CD4-positive, alpha-beta T cell treated with Interleukin-17A for 1 hour (primary cell): ENCODE data around the gene CLDN16.

Experiments used
- DNase-seq: peaks from one replicate; pipeline ENCODE4 v3.0.0-alpha.2; 2020

CLDN16 gene

DNA sequence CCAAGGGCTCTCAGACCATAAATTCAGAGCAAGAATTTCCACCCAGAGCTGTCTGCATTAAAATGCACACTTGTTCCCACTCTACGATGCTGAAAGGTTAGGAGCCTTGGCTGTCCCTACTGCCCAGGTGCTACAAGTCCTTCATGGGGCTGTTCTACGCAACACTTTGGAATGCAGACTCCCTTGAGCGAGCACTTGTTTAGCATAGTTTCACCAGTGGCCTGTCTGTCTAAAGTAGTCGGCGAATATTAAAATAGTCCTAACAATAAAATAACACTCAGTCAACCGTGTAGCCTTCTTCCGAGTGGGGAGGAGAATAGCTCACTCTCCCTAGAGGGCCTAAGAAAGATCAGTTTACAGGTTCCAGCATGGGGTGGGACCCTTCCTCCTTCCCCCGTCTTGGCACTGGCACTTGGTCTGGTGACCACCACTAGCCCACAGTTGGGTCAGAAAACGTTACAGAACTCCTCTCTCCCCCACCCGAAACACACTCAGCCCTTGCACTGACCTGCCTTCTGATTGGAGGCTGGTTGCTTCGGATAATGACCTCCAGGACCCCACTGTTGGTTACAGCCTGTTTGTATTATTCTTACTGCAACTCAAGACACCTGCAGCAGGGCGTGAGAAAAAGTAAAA lies at the start of gene CLDN16:
TSS of gene CLDN16 (plus strand) at position 586 of the 636 bp plus-strand sequence. CDS start 167 bp downstream, outside the sequence.
- DNase-seq, result no peak

- DNase-seq, result no peak
Observed at GRCh38 chr3:190338717-190339116, 49.2 kb upstream of the CLDN16 start.

GRCh38 chr3:190339130-190339529 lies 48.8 kb upstream of the CLDN16 start:
- no peak for DNase-seq

DNA sequence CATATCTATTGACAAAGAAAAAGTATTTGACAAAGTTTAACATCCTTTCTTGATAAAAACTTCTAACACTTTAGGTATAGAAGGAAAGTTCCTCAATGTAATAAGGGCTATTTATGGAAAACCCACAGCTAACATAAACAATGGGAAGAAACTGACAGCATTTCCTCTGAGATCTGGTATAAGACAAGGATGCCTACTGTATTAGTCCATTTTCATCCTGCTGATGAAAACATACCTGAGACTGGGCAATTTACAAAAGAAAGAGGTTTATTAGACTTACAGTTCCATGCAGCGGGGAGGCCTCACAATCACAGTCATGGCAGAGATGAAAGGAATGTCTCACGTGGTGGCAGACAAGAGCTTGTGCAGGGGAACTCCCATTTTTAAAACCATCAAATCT lies 47.9 kb upstream of the CLDN16 start:
- DNase-seq, result no peak

DNA sequence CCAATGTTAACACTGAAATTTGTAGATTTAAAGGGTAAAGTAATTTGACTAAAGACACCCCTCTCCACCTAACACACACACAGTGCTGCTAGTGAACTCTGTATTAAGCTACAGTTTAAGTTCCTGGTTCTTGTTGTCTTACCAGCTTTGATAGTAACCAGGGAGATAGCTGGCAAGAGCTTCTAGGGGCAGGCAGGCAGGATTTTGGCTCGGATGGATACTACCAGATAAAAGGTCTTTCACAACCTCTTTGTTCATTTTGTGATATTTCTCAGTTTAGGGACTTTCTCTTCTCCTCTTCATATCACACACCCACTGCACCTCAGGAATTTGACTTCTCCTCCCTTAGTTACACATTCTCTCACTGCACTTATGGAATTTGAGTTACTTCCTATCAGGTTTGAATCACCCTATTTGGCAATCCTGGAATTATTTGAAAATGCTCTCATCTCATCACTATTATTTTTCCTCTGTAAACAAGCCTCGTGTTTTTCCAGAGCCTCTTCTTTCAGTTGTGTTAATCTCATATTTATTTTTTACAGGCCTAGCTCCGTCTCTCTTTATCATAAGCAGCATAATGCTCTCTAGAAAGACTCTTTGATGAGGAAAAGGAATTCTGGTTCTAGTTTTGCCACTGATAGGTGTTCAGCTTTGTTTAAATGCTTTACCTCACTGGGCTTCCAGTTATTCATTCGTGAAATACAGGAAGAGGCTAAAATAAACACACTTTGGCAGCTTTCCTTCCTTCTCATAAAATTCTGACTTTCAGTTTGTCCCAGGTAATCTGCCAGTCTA lies 42.7 kb upstream of the CLDN16 start:
- no peak for DNase-seq

GRCh38 chr3:190345878-190346277 lies 42.1 kb upstream of the CLDN16 start:
- DNase-seq, result no peak

DNA sequence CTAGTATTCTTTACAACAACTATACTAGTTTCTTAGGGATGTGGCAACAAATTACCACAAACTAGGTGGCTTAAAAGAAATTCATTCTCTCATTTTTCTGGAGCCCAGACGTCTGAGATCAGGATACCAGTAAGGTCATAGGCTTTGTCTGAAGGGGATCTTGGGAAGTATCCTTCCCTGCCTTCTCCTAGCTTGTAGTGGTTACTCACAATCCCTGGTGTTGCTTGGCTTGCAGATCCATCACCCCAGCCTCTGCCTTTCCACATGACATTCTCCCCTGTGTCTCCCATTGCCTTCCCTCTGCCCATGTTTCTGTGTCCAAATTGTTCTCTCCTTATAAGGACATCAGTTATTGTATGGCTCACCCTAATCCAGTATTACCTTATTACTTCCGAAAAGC lies 41.4 kb upstream of the CLDN16 start:
- no peak for DNase-seq

DNA sequence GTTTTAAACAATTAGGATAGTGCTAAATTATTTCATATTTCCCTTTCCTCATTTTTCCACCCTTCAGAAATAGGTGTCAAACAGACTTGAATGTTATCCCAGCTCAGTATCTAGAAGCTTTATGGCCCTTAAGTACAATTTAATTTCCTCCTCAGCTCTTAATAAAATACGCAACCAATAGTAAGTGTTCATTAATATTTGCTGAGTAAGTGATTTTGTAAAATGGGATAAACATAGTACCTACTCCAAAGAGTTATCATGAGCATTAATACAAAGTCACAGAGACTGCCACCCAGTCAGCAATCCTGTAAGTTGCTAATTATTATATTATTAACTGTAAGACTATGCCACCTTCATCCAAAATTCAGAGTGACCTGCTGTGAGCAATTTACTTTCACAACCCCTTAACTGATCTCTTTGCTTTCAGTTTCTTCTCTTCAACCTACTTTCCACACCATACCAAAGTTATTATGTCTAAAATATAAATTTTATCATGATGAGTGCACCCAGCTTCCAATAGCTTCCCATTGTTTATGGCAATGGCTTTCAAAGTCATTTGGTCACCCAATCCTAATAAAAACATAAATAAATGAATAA lies 35.0 kb upstream of the CLDN16 start:
- DNase-seq, result no peak

- DNase-seq, result no peak
Observed at GRCh38 chr3:190356246-190356645, 31.7 kb upstream of the CLDN16 start.

DNA sequence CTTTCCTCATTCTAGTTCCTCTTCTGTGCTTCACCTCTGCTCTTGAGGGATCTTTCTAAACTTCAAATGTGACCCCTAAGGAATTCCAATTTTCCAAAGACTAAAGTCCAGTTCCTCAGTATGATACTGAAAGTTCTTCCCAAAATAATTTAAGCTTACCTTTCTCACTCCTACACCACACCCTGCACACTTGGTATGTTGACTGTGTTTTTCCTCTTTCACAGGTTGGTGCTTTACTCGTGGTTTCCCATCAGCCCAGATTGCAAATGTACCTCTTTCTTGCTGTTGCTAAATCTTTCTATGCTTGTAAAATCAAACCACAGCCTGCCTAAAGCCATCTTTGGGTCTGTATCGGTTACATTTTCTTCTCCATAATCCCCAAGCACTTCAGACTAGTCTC lies 30.5 kb upstream of the CLDN16 start:
- no peak for DNase-seq

DNA sequence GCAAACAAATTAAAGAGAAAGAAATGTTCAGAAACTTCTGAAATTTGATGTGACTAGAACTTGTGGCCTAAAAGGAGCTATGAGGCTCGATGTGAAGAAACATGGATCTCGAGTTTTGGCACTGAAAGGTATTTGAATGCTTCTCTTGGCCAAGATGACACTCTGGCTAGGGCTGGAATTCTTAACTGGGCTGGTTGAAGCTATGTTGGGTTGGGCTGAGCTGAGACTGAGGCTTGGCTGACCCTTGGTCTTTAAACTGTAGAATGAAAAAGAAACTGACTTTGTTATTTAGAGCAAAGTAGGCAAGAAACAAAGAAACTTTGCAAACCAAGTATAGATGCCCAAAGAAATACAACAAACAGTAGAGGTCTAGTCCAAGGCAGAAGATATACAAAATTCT lies 28.1 kb upstream of the CLDN16 start:
- DNase-seq, result no peak

- no peak for DNase-seq
Observed at GRCh38 chr3:190360228-190360627, 27.7 kb upstream of the CLDN16 start.

- DNase-seq, result no peak
Observed at GRCh38 chr3:190361791-190362190, 26.2 kb upstream of the CLDN16 start.

DNA sequence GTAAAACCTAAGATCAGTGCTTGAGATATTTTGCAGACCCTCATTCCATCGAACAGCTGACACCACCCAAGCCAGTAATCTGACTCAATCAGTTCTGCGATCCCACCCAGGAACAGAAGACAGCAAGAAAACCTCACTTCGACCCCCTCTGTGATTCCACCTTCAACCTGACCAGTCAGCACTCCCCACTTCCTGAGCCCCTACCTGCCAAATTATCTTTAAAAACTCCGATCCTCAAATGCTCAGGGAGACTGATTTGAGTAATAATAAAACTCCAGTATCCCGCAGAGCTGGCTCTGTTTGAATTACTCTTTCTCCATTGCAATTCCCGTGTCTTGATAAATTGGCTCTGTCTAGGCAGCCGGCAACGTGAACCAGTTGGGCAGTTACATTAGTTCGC lies 25.7 kb upstream of the CLDN16 start:
- DNase-seq, result no peak

- DNase-seq, result no peak
Observed at GRCh38 chr3:190366133-190366532, 21.8 kb upstream of the CLDN16 start.

- no peak for DNase-seq
Observed at GRCh38 chr3:190368881-190369280, 19.1 kb upstream of the CLDN16 start.

GRCh38 chr3:190369668-190370295 lies 18.2 kb upstream of the CLDN16 start:
- DNase-seq, result no peak

- DNase-seq, result no peak
Observed at GRCh38 chr3:190370369-190370768, 17.6 kb upstream of the CLDN16 start.

DNA sequence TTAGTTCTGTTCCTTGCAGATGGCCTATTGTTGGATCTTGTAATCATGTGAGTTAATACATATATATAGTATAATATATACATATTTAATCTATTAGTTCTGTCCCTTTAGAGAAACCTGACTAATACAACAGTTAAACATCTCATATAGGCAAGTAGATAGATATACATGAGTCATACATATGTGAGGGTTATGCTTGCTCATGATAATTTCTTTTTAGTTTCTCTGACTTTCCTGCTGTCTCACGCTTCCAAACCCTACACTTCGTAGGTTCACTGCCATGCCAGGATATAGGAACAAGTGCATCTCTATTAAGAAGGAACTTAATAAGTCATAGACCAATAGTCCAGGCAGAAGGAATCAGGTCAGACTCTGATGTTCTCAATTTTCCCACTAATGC lies 16.8 kb upstream of the CLDN16 start:
- DNase-seq, result no peak

DNA sequence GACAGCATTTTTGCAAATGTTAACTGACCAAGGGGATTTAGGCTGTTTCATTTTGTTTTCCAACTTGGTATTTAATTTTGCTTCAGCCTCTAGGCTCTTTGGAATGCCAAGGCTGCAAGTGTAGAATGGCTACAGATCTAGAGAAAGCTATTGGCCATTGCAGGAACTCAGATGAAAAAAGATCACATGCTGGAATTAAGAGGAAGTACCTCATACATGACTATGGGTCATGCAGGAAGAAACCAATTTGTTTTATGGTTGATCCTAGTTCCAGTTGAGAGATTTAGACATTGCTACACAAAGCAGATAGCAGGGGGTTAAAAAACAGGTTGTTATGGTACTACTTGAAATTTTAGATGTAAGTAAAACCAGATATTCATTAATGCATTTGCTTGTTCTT lies 12.7 kb upstream of the CLDN16 start:
- no peak for DNase-seq

DNA sequence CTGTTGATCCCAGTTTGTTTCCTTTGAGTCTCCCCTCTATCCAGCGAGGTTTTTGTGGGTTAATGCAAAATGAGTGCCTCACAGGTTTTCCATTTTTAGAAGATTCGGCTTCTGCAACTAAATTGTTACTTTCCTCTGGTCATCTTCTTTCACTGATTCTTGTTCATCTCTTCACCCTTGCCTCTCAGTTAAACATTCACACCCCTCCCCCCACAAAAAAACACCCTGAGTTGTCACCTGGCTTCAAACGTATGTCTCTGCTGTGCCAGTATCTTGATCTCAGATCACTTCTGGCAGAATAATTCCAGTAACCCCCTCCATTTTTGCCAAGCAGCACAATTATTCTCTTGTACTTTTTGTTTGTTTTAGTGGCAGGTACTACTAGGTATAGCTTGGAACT lies 12.3 kb upstream of the CLDN16 start:
- no peak for DNase-seq

GRCh38 chr3:190378240-190378891 lies 9.6 kb upstream of the CLDN16 start:
- DNase-seq, result no peak

- DNase-seq, result no peak
Observed at GRCh38 chr3:190380184-190380583, 7.8 kb upstream of the CLDN16 start.
